ENCODE results near the gene JSRP1.

The JSRP1 gene

DNA sequence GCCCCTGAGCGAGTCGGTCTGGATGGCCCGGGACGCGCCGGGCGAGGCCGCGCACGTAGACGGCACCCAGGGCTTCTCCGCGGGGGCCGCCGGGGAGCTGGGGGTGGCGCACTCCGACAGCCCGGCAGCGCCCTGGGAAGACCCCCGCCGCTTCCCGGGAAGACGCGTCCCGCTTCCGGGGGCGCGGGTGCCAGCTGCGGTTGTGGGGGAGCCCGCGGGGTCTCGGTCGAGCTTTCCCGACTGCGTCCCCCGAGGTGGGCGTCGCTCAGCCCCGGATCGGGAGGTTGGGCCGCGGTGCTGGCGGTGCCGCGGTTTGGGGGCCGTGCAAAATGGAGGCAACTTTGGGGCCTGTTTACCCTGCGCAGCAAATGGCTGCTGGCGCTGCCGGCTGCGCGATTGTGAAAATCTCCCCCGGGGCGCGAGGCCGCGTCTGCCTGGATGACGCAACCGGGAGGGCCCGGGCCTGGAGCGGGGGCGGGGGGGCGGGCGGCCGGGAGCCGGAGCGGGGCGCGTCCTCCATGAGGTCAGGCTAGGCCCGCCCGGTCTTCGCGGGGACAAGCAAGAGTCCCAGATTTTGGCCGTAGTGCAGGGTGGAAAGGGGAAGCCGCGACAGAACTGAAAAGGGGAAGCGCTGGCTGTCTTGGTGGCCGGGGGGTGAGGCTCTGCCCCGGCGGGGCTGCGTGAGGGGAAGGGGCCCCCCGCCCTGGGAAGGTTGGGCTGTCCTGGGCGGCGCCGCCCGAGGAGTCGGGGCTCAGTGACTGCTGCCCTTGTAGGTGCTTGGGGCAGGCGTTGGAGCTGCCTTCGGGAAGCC, 14.4 kb upstream of the JSRP1 start:
- Histone ChIP-seq H3K9me3 (ENCODE audit: insufficient read depth, low read depth, low read length) (no peaks in the 10 kb centered on the region), H3K4me1 (ENCODE audit: insufficient read depth, low read length) (peaks cover 19% of the 10 kb centered on the region; the same call in 1 of the 2 replicates), H3K9ac (ENCODE audit: low read depth, low read length) (peak overlapping the region; percentile 98), H3K27me3 (ENCODE audit: insufficient read depth, low read length) (no peaks in the 10 kb centered on the region), H3K27ac (ENCODE audit: low read depth, low read length) (peak overlapping the region; percentile 91), H3K4me3 (ENCODE audit: low read length) (peak overlapping the region; percentile 100), H3K36me3 (ENCODE audit: insufficient read depth, low read length) (peaks cover 19% of the 10 kb centered on the region)
- WGBS: under 1% methylated on average over 88 of the region's 88 CpGs

DNA sequence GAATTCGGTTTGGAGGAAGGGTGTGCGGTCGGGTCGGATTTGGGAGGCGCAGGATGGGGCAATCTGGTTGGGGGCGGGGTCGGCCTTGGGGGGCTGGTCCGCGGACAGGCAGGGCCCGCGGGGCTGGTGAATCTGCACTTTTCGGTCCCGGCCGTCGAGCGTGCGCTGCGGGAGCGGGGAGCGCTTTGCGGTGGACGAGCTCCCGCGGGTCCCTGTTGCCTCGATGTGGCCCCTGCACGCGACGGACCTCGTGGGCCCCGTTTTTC, 13.9 kb upstream of the JSRP1 start:
- peak overlapping the region; percentile 100 for H3K4me3 ChIP-seq (ENCODE audit: low read length)
- H3K27ac ChIP-seq (ENCODE audit: low read depth, low read length): peak overlapping the region; percentile 91
- no peaks in the 10 kb centered on the region for H3K27me3 ChIP-seq (ENCODE audit: insufficient read depth, low read length)
- peaks cover 19% of the 10 kb centered on the region for H3K36me3 ChIP-seq (ENCODE audit: insufficient read depth, low read length)
- peak overlapping the region; percentile 98 for H3K9ac ChIP-seq (ENCODE audit: low read depth, low read length)
- H3K9me3 ChIP-seq (ENCODE audit: insufficient read depth, low read depth, low read length): no peaks in the 10 kb centered on the region
- H3K4me1 ChIP-seq (ENCODE audit: insufficient read depth, low read length): peaks cover 19% of the 10 kb centered on the region; the same call in 1 of the 2 replicates
- under 1% methylated on average over 30 of the region's 30 CpGs for WGBS

DNA sequence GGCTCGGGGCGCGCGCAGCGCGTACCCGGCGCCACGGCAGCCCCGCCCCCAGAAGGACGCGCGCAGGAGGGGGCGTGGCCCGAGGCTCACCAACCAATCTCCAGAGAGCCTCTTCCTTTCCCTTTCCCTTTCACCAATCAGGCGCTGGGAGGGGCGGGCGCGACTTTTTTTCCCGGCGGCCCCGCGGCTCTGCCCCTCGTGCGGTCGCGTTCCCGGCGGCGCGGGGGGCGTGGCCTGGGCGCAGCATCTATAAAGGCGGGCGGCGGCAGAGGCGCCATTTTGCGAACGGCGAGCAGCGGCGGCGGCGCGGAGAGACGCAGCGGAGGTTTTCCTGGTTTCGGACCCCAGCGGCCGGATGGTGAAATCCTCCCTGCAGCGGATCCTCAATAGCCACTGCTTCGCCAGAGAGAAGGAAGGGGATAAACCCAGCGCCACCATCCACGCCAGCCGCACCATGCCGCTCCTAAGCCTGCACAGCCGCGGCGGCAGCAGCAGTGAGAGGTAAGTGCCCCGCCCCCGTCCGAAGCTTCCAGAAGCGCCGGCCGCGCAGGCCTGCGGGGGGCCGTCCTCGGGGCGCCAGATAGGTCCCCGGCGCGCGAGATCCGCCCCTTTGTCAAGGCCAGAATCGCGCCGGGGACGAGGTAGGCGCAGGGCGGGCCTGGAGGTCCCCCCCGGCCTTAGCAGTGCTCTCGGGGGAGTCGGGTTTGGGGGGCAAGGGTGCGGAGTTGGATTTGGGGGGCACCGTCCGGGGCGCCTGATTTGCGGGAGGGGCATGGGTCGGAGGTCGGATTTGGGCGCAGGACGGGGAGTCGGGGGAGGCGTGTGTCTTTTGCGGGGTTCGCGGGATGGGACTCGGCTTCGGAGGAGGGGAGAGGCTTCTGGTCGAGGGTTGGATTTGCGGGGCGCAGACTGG, 13.3 kb upstream of the JSRP1 start:
- peak overlapping the region; percentile 100 for H3K4me3 ChIP-seq (ENCODE audit: low read length)
- H3K9me3 ChIP-seq (ENCODE audit: insufficient read depth, low read depth, low read length): no peaks in the 10 kb centered on the region
- H3K27me3 ChIP-seq (ENCODE audit: insufficient read depth, low read length): no peaks in the 10 kb centered on the region
- peaks cover 19% of the 10 kb centered on the region for H3K36me3 ChIP-seq (ENCODE audit: insufficient read depth, low read length)
- peak overlapping the region; percentile 98 for H3K9ac ChIP-seq (ENCODE audit: low read depth, low read length)
- under 1% methylated on average over 103 of the region's 103 CpGs for WGBS
- peaks cover 19% of the 10 kb centered on the region; the same call in 1 of the 2 replicates for H3K4me1 ChIP-seq (ENCODE audit: insufficient read depth, low read length)
- H3K27ac ChIP-seq (ENCODE audit: low read depth, low read length): peak overlapping the region; percentile 91

DNA sequence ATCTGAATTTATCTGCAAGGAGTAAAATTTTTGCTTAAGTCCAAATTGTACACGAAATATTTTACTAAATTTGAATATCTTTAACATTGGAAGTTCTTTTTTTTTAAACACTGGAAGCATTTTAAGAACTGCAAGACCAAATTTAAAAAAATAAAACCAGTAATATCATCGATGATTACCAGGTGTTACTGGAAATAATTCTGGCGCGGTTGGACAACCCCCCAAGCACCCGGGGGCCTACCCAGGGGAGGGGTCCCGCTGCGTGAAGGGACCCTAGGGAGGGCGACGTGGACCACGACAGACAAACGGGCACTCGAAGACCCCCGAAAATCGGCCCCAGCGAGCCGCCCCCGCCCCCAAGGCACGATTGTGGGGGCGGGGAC, 12.6 kb upstream of the JSRP1 start:
- Histone ChIP-seq H3K27ac (ENCODE audit: low read depth, low read length) (peak overlapping the region; percentile 60), H3K4me1 (ENCODE audit: insufficient read depth, low read length) (peaks cover 19% of the 10 kb centered on the region; the same call in 1 of the 2 replicates), H3K9ac (ENCODE audit: low read depth, low read length) (peak overlapping the region; percentile 75), H3K36me3 (ENCODE audit: insufficient read depth, low read length) (peaks cover 19% of the 10 kb centered on the region), H3K27me3 (ENCODE audit: insufficient read depth, low read length) (no peaks in the 10 kb centered on the region), H3K9me3 (ENCODE audit: insufficient read depth, low read depth, low read length) (no peaks in the 10 kb centered on the region), H3K4me3 (ENCODE audit: low read length) (peak overlapping the region; percentile 100)
- WGBS: 4% methylated on average over 18 of the region's 19 CpGs

DNA sequence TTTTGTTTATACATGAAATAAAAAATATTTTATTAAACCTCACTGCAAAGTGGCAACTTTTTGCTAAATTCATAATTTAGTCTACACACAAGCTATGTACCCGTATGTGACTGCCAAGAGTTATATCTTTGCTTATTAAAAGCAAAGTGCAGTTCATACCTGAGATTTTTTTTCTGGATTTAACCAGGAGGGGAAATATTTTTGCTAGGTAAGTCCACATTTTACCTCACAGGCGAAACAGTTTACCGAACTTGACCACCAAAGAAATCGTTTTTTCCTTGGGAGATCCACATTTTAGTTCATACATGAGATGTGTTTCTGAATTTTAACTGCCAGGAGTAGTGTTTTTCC, 12.2 kb upstream of the JSRP1 start:
- Histone ChIP-seq H3K36me3 (ENCODE audit: insufficient read depth, low read length) (peaks cover 19% of the 10 kb centered on the region), H3K9me3 (ENCODE audit: insufficient read depth, low read depth, low read length) (no peaks in the 10 kb centered on the region), H3K27ac (ENCODE audit: low read depth, low read length) (no peak overlapping the region), H3K4me1 (ENCODE audit: insufficient read depth, low read length) (peaks cover 17% of the 10 kb centered on the region; the same call in 1 of the 2 replicates), H3K9ac (ENCODE audit: low read depth, low read length) (0 out of 2 replicates have a peak overlapping the region, but pooled peaks have one; percentile 75), H3K27me3 (ENCODE audit: insufficient read depth, low read length) (no peaks in the 10 kb centered on the region), H3K4me3 (ENCODE audit: low read length) (peak overlapping the region; percentile 100)
- WGBS: 94% methylated on average over 4 of the region's 4 CpGs

DNA sequence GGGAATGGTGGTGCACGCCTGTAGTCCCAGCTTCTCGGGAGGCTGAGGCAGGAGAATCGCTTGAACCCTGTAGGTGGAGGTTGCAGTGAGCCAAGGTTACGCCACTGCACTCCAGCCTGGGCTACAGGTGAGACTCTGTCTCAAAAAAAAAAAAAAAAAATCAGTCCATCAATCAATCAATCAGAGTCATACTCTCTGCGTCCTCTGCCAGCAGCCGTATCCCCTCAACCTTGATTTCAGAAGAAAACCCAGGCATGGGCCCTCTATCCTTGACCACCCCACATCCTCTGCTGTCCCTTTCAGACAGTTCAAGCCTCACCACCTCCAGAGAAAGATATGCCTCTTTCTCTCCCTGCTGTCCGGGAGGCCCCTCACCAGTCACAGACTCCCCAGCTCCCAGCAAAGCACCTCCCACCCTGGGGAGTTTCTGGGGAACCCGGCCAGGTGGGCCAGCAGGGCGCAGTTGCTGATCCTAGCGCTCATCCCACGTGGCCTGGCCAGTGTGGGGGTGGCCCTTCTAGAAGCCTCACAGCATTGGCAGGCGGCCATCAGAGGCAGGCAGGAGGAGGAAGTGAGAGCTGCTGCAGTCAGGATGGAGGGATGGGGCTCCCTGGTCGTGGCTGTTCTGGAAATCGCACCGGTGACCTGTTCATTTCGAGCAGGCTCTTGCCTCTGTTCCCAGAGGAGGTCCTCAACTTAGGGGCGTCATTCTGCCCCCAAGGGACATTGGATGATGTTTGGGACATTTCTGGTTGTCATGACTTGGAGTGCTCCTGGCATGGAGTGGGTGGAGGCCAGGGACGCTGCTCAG, 10.2 kb upstream of the JSRP1 start:
- H3K4me3 ChIP-seq (ENCODE audit: low read length): no peak overlapping the region
- WGBS: 82% methylated on average over 18 of the region's 18 CpGs
- peaks cover 3% of the 10 kb centered on the region; the same call in 1 of the 2 replicates for H3K4me1 ChIP-seq (ENCODE audit: insufficient read depth, low read length)
- no peak overlapping the region for H3K27ac ChIP-seq (ENCODE audit: low read depth, low read length)
- H3K27me3 ChIP-seq (ENCODE audit: insufficient read depth, low read length): no peaks in the 10 kb centered on the region
- H3K9me3 ChIP-seq (ENCODE audit: insufficient read depth, low read depth, low read length): no peaks in the 10 kb centered on the region
- H3K36me3 ChIP-seq (ENCODE audit: insufficient read depth, low read length): peaks cover 2% of the 10 kb centered on the region; the same call in 1 of the 2 replicates
- no peak overlapping the region for H3K9ac ChIP-seq (ENCODE audit: low read depth, low read length)

DNA sequence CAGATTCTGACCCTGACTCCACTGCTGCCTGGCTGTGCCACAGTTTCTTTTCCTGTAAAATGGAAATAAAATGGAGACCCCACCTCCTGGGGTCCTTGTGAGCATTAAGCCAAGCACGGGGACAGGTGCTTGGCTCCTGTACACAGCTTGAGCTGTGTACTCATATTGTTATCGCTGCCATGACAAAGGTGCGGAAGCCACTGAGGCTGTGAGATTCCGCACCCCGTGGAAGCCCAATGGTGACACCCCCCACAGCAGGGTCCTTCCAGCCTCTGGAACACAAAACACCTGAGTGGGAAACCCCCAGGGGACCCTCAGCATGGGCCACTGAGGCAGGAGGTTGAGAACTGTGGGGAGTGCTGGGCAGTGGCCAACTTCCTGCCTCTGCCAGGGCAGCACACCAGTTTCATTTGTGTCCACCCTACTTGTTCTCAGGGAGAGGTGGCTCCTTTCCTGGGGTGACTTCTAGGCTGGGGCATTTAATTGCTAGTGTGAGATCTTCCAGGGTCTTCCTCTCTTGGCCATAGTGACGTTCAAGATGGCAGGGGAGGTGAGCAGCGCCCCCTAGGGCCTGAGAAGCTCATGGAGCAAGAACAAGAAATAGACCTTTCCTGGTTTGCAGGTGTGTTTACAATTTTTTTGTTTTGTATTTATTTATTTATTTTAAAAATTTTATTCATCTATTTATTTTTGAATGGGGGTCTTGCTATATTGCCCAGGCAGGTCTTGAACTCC, 5.4 kb upstream of the JSRP1 start:
- H3K36me3 ChIP-seq (ENCODE audit: insufficient read depth, low read length): no peaks in the 10 kb centered on the region
- no peak overlapping the region for H3K4me3 ChIP-seq (ENCODE audit: low read length)
- no peak overlapping the region for H3K27ac ChIP-seq (ENCODE audit: low read depth, low read length)
- H3K9ac ChIP-seq (ENCODE audit: low read depth, low read length): no peak overlapping the region
- H3K4me1 ChIP-seq (ENCODE audit: insufficient read depth, low read length): no peaks in the 10 kb centered on the region
- H3K9me3 ChIP-seq (ENCODE audit: insufficient read depth, low read depth, low read length): no peaks in the 10 kb centered on the region
- WGBS: 70% methylated on average over 7 of the region's 7 CpGs
- no peaks in the 10 kb centered on the region for H3K27me3 ChIP-seq (ENCODE audit: insufficient read depth, low read length)

DNA sequence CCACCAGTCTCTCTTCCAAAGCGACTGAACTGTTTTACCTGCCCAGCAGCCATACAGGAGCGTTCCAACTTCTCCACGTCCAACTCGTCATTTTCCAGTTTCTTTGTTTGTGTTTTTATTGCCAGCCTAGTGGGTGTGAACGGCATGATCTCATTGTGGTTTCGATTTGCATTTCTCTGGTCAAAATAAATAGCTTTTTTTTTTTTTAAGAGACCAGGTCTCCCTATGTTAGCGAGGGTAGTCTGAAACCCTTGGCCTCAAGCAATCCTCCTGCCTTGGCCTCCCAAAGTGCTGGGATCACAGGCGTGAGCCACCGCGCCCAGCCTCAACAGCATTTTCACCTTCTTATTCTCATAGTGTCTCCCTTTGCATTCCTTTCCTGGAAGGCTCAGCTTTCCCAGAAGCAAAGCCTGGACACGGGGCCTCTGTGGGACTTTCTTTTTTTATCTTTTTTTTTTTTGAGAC, 4.2 kb upstream of the JSRP1 start:
- no peak overlapping the region for H3K4me3 ChIP-seq (ENCODE audit: low read length)
- no peaks in the 10 kb centered on the region for H3K9me3 ChIP-seq (ENCODE audit: insufficient read depth, low read depth, low read length)
- WGBS: 92% methylated on average over 11 of the region's 11 CpGs
- H3K9ac ChIP-seq (ENCODE audit: low read depth, low read length): no peak overlapping the region
- no peaks in the 10 kb centered on the region for H3K36me3 ChIP-seq (ENCODE audit: insufficient read depth, low read length)
- H3K27me3 ChIP-seq (ENCODE audit: insufficient read depth, low read length): no peaks in the 10 kb centered on the region
- no peak overlapping the region for H3K27ac ChIP-seq (ENCODE audit: low read depth, low read length)
- H3K4me1 ChIP-seq (ENCODE audit: insufficient read depth, low read length): no peaks in the 10 kb centered on the region

DNA sequence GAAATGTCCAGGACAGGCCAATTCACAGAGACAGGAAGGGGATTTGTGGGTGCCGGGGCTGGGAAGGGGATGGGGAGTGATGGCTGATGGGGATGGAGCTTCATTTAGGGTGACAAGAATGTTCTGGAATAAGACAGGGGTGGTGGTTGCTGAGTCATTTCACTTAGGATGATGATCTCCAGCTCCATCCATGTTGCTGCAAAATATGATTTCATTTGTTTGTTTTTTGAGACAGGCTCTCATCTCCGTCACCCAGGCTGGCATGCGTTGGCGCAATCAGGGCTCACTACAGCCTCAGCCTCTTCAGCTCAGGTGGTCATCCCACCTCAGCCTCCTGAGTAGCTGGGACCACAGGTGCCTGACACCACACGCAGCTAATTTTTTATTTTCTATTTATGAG, 3.1 kb upstream of the JSRP1 start:
- 91% methylated on average over 5 of the region's 5 CpGs for WGBS
- Histone ChIP-seq H3K27me3 (ENCODE audit: insufficient read depth, low read length) (peaks cover 1% of the 10 kb centered on the region; the same call in 1 of the 2 replicates), H3K27ac (ENCODE audit: low read depth, low read length) (no peak overlapping the region), H3K9me3 (ENCODE audit: insufficient read depth, low read depth, low read length) (no peaks in the 10 kb centered on the region), H3K36me3 (ENCODE audit: insufficient read depth, low read length) (no peaks in the 10 kb centered on the region), H3K4me1 (ENCODE audit: insufficient read depth, low read length) (no peaks in the 10 kb centered on the region), H3K4me3 (ENCODE audit: low read length) (no peak overlapping the region), H3K9ac (ENCODE audit: low read depth, low read length) (no peak overlapping the region)

DNA sequence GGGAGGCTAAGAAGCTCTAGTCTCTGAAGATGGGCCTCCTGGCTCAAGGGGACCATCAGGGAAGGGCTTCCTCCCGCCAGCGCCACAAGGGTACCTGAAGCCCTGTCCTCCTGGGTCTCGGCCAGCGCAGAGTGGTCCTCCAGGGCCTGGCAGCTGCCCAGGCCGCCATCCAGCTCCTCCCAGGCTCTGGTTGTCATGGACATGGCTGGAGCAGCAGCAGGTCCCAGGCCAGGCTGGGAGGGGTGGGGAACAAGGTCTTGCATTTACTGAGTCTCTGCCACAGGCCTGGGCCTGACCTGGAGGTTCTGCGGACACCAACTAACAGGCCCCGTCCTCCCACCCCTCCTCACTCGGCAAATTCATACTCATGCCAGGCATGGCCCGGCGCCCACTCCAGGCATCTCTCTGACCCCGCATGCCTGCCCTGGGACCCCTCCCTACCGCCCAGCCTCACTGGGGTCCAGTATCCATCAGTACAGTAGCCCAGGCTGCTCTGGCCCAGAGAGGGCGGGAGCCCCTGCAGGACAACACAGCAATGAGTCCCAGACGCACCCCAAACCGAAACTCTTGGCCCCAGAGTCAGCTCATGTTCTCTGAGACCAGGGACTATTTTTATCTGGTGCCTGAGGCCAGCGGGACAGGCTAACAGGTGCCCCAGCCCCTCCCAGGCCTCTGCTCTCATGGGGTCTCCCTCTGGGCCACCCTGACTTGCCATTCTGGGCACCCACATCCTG, 938 bp downstream of the JSRP1 start:
- no peaks in the 10 kb centered on the region for H3K9me3 ChIP-seq (ENCODE audit: insufficient read depth, low read depth, low read length)
- H3K4me1 ChIP-seq (ENCODE audit: insufficient read depth, low read length): no peaks in the 10 kb centered on the region
- H3K9ac ChIP-seq (ENCODE audit: low read depth, low read length): no peak overlapping the region
- WGBS: 94% methylated on average over 16 of the region's 16 CpGs
- H3K4me3 ChIP-seq (ENCODE audit: low read length): no peak overlapping the region
- no peaks in the 10 kb centered on the region for H3K36me3 ChIP-seq (ENCODE audit: insufficient read depth, low read length)
- no peak overlapping the region for H3K27ac ChIP-seq (ENCODE audit: low read depth, low read length)
- H3K27me3 ChIP-seq (ENCODE audit: insufficient read depth, low read length): peaks cover 42% of the 10 kb centered on the region

Data from HUES64 (cell line).